K562 (cell line): ENCODE measurements around the gene EHD3.

Experiments used
- CEBPB ChIP-seq: fragments of 450-650 bp; IDR thresholded peaks from 2 replicates; pipeline ENCODE4 v1.6.1; 2016; ENCODE audit warnings: missing genetic modification characterization, missing compliant biosample characterization
- EHMT2 ChIP-seq: fragments of 450-650 bp; IDR thresholded peaks from 2 replicates; pipeline ENCODE4 v1.6.1; 2018; ENCODE audit warnings: antibody characterized with exemption
- EZH2 ChIP-seq: IDR thresholded peaks from 2 replicates; pipeline ENCODE4 v1.6.1; 2012; ENCODE audit warnings: low read depth, mild to moderate bottlenecking, inconsistent platforms, low read length, borderline replicate concordance
- GATA2 ChIP-seq: sonication (generic); formaldehyde crosslinking; IDR thresholded peaks from 2 replicates; pipeline ENCODE4 v1.4.0; 2020; ENCODE audit warnings: mild to moderate bottlenecking, missing genetic modification reagents
- NFATC3 ChIP-seq: fragments of 450-650 bp; IDR thresholded peaks from 2 replicates; pipeline ENCODE4 v1.6.1; 2017; ENCODE audit warnings: mild to moderate bottlenecking
- PCBP1 ChIP-seq: fragments of 200-400 bp; formaldehyde crosslinking; IDR thresholded peaks from 2 replicates; pipeline ENCODE4 v1.6.1; 2018; ENCODE audit warnings: mild to moderate bottlenecking, low read depth, low read length; ENCODE audit not compliant: poor library complexity, severe bottlenecking
- PRPF4 ChIP-seq: fragments of 200-400 bp; formaldehyde crosslinking; IDR thresholded peaks from one replicate; pipeline ENCODE4 v1.6.1; 2017; ENCODE audit warnings: low read length, low read depth, mild to moderate bottlenecking; ENCODE audit not compliant: insufficient read depth, poor library complexity, severe bottlenecking
- YBX1 ChIP-seq: fragments of 450-650 bp; IDR thresholded peaks from 2 replicates; pipeline ENCODE4 v1.7.1; 2016; ENCODE audit warnings: mild to moderate bottlenecking
- ZBTB34 ChIP-seq: fragments of 250-450 bp; sonication (Bioruptor Pico); IDR thresholded peaks from 2 replicates; pipeline ENCODE4 v1.8.0; 2021; ENCODE audit warnings: mild to moderate bottlenecking, moderate library complexity
- ZFX ChIP-seq: sonication (generic); formaldehyde crosslinking; IDR thresholded peaks from 2 replicates; pipeline ENCODE4 v1.8.0; 2022; ENCODE audit warnings: mild to moderate bottlenecking, missing genetic modification reagents, moderate library complexity
- ZNF124 ChIP-seq: sonication (generic); formaldehyde crosslinking; IDR thresholded peaks from 2 replicates; pipeline ENCODE4 v1.8.1; 2022; ENCODE audit warnings: missing genetic modification reagents
- ZNF184 ChIP-seq: sonication (generic); formaldehyde crosslinking; IDR thresholded peaks from 2 replicates; pipeline ENCODE4 v1.5.0; 2020; ENCODE audit warnings: missing genetic modification reagents

GRCh38 chr2:31241625-31242270 is 7.8 kb downstream of the EHD3 start:
- TF ChIP-seq NFATC3 (no peak), YBX1 (no peak), ZNF124 (CRISPR knock-in tag) (no peak), PCBP1 (no peak), PRPF4 (no peak), GATA2 (no peak), ZFX (CRISPR knock-in tag) (no peak), ZBTB34 (CRISPR knock-in tag) (no peak), CEBPB (tag) (no peak), EZH2 (no peak), ZNF184 (no peak), EHMT2 (no peak)
